T47D (cell line): ENCODE data around the gene TIMM29.

ENCODE experiments used
- DNase-seq, 2 experiments: peaks; one replicate each; pipeline versions ENCODE4 v3.0.0 to v3.0.0-alpha.2; 2011 to 2012; ENCODE audit warnings: low read depth in 1 of 2, low spot score in 1 of 2
- JUND ChIP-seq: IDR thresholded peaks from 2 replicates; pipeline ENCODE4 v1.6.1; 2012; ENCODE audit warnings: low read depth
- in situ Hi-C: cut with HindIII; loops from 2 replicates; pipeline ENCODE4 v1.10.0; 2016; ENCODE audit warnings: low sequenced_read_pairs, low pct_unique_long_range_greater_than_20kb

Gene TIMM29

GRCh38 chr19:10964903-10965302 is 36.3 kb downstream of the TIMM29 start:
- DNase-seq: no peak
- in situ Hi-C loops: no loop called here
- TF ChIP-seq JUND: no peak

DNA sequence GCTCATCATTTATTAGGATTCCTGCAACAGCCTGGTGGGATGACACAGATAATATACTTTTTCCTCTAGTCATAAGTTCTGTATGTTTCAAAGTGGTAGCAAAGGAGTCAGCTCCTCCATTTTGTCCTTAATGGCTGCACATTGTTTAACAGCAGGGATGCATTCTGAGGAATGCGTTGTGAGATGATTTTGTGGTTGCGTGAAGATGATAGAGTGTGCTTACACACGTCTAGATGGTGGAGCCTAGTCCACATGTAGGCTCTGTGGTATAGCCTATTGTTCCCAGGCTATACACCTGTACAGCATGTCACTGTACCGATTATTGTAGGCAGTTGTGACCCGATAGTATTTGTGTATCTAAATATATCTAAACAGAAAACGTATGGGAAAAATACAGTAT is 36.8 kb downstream of the TIMM29 start:
- no peak for TF ChIP-seq JUND
- in situ Hi-C loops: no loop called here
- no peak for DNase-seq

DNA sequence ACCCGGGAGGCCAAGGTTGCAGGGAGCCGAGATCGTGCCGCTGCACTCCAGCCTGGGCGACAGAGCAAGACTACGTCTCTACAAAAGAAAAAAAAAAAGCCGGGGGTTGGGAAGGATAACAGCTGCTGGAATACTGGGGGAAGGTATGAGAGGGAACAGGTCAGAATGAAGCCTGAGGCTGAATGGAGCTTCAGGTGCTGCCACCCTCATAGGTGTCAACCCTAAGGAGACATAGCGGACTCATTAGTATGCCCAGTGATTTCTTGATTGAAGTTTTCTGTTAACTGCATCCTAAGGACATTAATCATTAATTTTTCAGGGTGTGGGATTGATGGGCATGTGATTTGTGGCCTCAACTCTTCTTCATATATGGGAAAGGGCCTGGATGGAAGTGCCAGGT is 38.2 kb downstream of the TIMM29 start:
- in situ Hi-C loops: no loop called here
- DNase-seq: no peak
- no peak for TF ChIP-seq JUND

- no peak for TF ChIP-seq JUND
- in situ Hi-C loops: no loop called here
- DNase-seq: no peak
Measured at GRCh38 chr19:10968527-10969135, 40.0 kb downstream of the TIMM29 start.

DNA sequence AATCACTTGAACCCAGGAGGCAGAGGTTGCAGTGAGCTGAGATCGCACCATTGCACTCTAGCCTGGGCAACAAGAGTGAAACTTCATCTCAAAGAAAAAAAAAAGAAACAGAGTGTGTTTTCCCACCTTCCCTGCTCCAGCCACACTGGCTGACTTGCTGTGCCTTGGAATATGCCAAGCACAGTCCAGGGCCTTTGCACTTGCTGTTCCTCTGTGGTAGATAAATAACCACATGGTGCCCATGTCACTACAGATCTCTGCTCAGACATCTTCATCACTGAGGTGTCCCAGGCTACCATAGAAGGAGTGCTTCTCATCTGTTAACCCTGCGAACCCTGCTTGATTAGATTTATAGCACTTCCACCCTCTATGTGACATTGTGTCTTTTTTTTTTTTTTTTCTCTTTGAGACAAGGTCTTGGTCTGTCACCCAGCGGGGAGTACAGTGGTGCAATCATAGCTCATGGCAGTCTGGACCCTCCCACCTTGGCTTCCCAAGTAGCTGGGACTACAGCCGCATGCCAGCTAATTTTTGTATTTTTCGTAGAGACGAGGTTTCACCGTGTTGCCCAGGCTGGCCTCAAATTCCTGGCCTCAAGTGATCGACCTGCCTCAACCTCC is 42.6 kb downstream of the TIMM29 start:
- no peak for DNase-seq
- in situ Hi-C loops: no loop called here
- no peak for TF ChIP-seq JUND

GRCh38 chr19:10975374-10976130 is 46.9 kb downstream of the TIMM29 start:
- no peak for TF ChIP-seq JUND
- DNase-seq: no peak
- in situ Hi-C loops: no loop called here

DNA sequence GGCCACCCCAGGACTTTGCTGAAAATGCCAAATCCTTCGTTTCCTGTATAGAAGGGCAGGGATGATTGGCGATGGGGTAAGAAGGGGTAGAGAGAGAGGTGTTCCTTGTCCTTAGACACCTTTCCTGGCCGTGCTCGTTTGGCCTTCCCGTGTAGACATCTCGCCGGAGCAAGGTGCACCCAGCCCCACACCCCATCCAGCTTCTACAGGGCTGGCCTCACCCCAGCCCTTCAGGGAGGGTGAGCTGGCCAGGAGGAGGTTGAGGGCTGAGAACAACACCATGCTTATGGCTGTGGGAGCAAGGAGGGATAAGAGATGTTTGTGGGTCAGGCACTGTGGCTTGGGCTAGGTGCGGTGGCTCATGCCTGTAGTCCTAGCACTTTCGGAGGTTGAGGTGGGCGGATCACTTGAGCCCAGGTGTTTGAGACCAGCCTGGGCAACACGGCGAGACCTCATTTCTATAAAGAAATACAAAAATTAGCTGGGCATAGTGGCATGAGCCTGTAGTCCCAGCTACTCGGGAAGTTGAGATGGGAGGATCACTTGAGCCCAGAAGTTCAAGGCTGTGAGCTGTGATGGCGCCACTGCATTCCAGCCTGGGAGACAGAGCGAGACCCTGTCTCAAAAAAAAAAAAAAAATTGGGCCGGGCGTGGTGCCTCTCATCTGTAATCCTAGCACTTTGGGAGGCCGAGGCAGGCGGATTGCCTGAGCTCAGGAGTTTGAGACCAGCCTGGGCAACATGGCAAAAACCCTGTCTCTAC is 47.7 kb downstream of the TIMM29 start:
- in situ Hi-C loops: no loop called here
- no peak for DNase-seq

GRCh38 chr19:10977742-10978092 is 49.1 kb downstream of the TIMM29 start:
- DNase-seq: no peak
- no peak for TF ChIP-seq JUND
- in situ Hi-C loops: no loop called here

More for the DNA sequence above, 47.7 kb downstream of the TIMM29 start:
- no peak for TF ChIP-seq JUND
